ENCODE data around the gene APLNR. TPM values are rescaled to one million over a fixed set of nuclear protein-coding genes. Genes with fewer than 3 reads are reported as not detected.

The APLNR gene
- total and polyA plus RNA-seq, 2 experiments from 2014 or later = 1.9 to 3.9 TPM

- H3K9me3 ChIP-seq (ENCODE audit: low read depth) = no peaks in the 10 kb centered on the region
- H2AFZ ChIP-seq = no peak overlapping the region
- TF ChIP-seq EZH2 (IDR thresholded peaks at IDR 0.05; ENCODE audit: borderline replicate concordance) (no peak), EZH2phosphoT487 (IDR thresholded peaks at IDR 0.05; ENCODE audit: low read depth, severe bottlenecking, unreplicated experiment) (no peak)
- TF ChIP-seq, protein P1, sequence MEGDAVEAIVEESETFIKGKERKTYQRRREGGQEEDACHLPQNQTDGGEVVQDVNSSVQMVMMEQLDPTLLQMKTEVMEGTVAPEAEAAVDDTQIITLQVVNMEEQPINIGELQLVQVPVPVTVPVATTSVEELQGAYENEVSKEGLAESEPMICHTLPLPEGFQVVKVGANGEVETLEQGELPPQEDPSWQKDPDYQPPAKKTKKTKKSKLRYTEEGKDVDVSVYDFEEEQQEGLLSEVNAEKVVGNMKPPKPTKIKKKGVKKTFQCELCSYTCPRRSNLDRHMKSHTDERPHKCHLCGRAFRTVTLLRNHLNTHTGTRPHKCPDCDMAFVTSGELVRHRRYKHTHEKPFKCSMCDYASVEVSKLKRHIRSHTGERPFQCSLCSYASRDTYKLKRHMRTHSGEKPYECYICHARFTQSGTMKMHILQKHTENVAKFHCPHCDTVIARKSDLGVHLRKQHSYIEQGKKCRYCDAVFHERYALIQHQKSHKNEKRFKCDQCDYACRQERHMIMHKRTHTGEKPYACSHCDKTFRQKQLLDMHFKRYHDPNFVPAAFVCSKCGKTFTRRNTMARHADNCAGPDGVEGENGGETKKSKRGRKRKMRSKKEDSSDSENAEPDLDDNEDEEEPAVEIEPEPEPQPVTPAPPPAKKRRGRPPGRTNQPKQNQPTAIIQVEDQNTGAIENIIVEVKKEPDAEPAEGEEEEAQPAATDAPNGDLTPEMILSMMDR (IDR thresholded peaks at IDR 0.05; ENCODE audit: poor library complexity) = no peak
- H3K79me2 ChIP-seq = no peaks in the 10 kb centered on the region
- no peak overlapping the region for H3K4me3 ChIP-seq
- no peaks in the 10 kb centered on the region for H3K4me1 ChIP-seq (ENCODE audit: insufficient read depth)
- H3K4me2 ChIP-seq = no peak overlapping the region
- H4K20me1 ChIP-seq (ENCODE audit: insufficient read depth, poor library complexity, severe bottlenecking) = no peaks in the 10 kb centered on the region
- H3K27ac ChIP-seq = no peak overlapping the region
- no peaks in the 10 kb centered on the region for H3K27me3 ChIP-seq
- no peak for DNase-seq (ENCODE audit: low spot score)
- H3K9me2 ChIP-seq (replicated peaks; ENCODE audit: insufficient read depth) = no peaks in the 10 kb centered on the region
- 73% methylated on average over 3 of the region's 3 CpGs for WGBS (ENCODE audit: low lambda C conversion rate, missing lambda C conversion rate)
- no peaks in the 10 kb centered on the region for H3K36me3 ChIP-seq (replicated peaks; ENCODE audit: insufficient read depth, low read depth)
Measured at GRCh38 chr11:57244911-57245310, 7.9 kb upstream of the APLNR start.

- TF ChIP-seq, protein P1 (IDR thresholded peaks at IDR 0.05; ENCODE audit: poor library complexity) = no peak
- no peak for TF ChIP-seq EZH2 (IDR thresholded peaks at IDR 0.05; ENCODE audit: borderline replicate concordance)
- no peak for TF ChIP-seq EZH2phosphoT487 (IDR thresholded peaks at IDR 0.05; ENCODE audit: low read depth, severe bottlenecking, unreplicated experiment)
- WGBS (ENCODE audit: low lambda C conversion rate, missing lambda C conversion rate) = 81% methylated on average over 2 of the region's 2 CpGs
- no peaks in the 10 kb centered on the region for H3K9me3 ChIP-seq (ENCODE audit: low read depth)
- no peak overlapping the region for H3K4me3 ChIP-seq
- H3K27me3 ChIP-seq = no peaks in the 10 kb centered on the region
- H3K36me3 ChIP-seq (replicated peaks; ENCODE audit: insufficient read depth, low read depth) = no peaks in the 10 kb centered on the region
- no peak overlapping the region for H3K4me2 ChIP-seq
- no peaks in the 10 kb centered on the region for H3K79me2 ChIP-seq
- H3K4me1 ChIP-seq (ENCODE audit: insufficient read depth) = no peaks in the 10 kb centered on the region
- H2AFZ ChIP-seq = no peak overlapping the region
- no peaks in the 10 kb centered on the region for H3K9me2 ChIP-seq (replicated peaks; ENCODE audit: insufficient read depth)
- no peak for DNase-seq (ENCODE audit: low spot score)
- no peak overlapping the region for H3K27ac ChIP-seq
- no peaks in the 10 kb centered on the region for H4K20me1 ChIP-seq (ENCODE audit: insufficient read depth, poor library complexity, severe bottlenecking)
Measured at GRCh38 chr11:57241353-57241972, 4.4 kb upstream of the APLNR start.

DNA sequence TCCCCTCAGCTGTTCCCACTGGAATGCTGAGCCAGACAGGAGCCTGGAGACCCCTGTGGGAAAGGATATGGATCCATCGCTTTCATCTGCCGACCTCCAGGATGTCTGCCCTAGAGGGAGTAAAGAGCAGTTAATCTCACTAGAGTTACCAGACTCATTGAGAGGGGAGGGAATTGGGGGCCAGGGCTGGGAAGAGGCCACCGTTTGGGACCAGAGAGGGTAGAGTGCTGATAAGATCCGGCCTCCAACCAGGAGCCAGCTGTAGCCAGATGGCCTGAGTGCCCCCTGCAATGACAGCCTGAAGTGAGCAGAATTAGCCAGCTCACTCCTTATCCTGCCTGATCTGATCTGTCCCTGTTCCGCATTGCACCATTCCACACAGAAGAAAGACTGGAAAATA is 3.7 kb upstream of the APLNR start:
- Histone ChIP-seq H2AFZ (no peak overlapping the region), H3K79me2 (no peaks in the 10 kb centered on the region), H4K20me1 (ENCODE audit: insufficient read depth, poor library complexity, severe bottlenecking) (no peaks in the 10 kb centered on the region), H3K9me3 (ENCODE audit: low read depth) (no peaks in the 10 kb centered on the region), H3K4me2 (no peak overlapping the region), H3K36me3 (replicated peaks; ENCODE audit: insufficient read depth, low read depth) (no peaks in the 10 kb centered on the region), H3K27me3 (no peaks in the 10 kb centered on the region), H3K4me1 (ENCODE audit: insufficient read depth) (no peaks in the 10 kb centered on the region), H3K9me2 (replicated peaks; ENCODE audit: insufficient read depth) (no peaks in the 10 kb centered on the region), H3K4me3 (no peak overlapping the region), H3K27ac (no peak overlapping the region)
- DNase-seq (ENCODE audit: low spot score) = no peak
- whole genome bisulfite sequencing (ENCODE audit: low lambda C conversion rate, missing lambda C conversion rate) = 31% methylated on average over 5 of the region's 5 CpGs
- TF ChIP-seq EZH2 (IDR thresholded peaks at IDR 0.05; ENCODE audit: borderline replicate concordance) (no peak), EZH2phosphoT487 (IDR thresholded peaks at IDR 0.05; ENCODE audit: low read depth, severe bottlenecking, unreplicated experiment) (no peak)
- TF ChIP-seq, protein P1 (IDR thresholded peaks at IDR 0.05; ENCODE audit: poor library complexity) = no peak
